Measurements from ENCODE around the gene MICB.
"Not testable (repeated sequence)": the region's sequence is repeated elsewhere in the genome, so short reads cannot be mapped to it uniquely, and the experiment has no call there.

The MICB gene

DNA sequence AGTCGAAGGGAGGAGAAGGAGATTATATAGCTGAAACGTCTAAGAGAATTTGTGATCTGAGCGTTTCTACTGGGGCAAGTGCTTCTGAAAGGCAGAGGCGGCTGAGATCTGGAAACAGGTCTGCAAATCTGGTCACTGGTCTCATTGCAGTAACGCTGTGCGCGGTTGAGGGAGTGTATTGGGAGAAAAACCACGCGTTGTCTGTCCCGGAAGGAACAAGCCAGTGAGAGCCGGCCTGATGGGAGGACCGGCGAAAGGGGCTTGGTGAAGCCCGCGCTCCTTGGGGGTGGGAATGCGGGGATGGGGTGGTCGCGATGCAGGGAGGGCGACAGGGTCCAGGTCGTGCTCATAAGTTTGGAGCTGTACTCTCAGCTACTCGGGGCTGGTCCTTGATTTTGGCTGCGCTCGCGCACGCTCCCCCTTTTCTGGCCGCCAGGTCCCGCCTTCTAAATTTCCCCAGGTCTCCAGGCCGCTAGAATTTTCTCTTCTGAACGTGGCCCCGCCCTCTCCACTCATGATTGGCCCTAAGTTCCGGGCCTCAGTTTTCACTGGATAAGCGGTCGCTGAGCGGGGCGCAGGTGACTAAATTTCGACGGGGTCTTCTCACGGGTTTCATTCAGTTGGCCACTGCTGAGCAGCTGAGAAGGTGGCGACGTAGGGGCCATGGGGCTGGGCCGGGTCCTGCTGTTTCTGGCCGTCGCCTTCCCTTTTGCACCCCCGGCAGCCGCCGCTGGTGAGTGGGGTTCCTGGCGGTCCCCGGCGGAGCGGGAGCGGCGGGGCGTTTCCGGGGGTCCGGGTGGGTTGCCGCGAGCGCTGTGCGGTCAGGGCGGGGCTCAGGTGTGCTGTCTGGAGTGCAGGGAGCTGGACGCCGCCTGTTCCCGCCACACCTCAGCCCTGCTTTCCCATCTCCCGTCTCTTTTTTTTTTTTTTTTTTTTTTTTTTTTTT lies at the start of gene MICB:
Gene MICB, plus strand, starts transcription at position 615 of the 946 bp plus-strand sequence. Its CDS starts 49 bp downstream, at position 664.
- DNase-seq = no peak

DNA sequence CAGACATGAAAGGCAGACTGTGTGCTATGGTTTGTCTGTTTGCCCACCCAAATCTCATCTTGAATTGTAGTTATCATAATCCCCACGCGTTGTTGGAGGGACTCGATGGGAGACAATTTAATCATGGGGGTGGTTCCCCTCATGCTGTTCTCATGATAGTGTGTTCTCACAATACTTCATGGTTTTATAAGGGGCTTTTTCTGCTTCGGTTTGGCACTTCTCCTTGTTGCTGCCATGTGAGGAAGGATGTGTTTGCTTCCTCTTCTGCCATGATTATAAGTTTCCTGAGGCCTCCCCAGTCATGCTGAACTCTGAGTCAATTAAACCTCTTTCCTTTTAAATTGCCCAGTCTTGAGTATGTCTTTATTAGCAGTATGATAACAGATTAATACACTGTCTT lies 47.2 kb upstream of the MICB start:
- no peak for DNase-seq

DNA sequence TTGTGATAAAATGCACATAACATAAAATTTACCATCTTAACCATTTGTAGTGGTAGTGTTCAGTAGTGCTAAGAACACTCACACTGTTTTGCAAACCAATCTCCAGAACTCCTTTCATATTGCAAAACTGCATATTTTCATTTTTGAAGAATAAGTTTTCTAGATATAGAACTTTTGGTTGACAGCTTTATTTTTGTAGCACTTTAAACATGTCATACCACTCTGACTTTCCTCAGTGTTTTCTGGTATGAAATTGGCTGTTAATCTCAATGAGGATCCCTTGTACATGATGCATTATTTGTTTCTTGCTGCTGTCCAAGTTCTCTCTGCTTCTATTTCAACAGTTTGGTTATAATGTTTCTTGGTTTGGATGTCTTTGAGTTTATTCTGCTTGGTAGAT lies 45.1 kb upstream of the MICB start:
- DNase-seq = no peak

DNA sequence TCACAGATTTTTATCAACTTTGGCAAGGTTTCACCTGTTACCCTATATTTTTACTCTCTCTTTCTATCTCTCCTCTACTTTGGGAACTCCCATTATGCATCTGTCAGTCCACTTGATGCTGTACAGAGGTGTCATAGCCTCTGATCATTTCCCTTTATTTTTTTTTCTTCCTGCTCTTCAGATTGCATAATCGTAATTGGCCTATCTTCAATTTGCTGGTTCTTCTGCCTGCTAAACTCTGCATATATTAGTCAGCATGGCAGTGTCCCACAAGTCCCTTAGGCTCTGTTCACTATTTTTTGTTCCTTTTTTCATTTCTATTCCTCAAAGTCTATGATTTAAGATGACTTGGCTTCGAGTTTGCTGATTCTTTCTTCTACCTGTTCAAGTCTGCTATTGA lies 44.7 kb upstream of the MICB start:
- DNase-seq = no peak

DNA sequence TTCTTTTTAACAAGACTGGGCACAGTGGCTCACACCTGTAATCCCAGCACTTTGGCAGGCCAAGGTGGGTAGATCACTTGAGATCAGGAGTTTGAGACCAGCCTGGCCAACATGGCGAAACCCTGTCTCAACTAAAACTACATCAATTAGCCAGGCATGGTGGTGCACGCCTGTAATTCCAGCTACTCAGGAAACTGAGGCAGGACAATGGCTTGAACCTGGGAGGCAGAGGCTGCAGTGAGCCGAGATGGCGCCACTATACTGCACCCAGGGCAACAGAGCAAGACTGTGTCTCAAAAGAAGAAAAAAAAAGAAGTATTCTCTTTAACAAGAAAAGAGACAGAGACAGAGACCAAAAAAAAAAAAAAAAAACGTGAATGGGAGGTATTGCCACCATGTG lies 38.1 kb upstream of the MICB start:
- not testable (repeated sequence) for DNase-seq

DNA sequence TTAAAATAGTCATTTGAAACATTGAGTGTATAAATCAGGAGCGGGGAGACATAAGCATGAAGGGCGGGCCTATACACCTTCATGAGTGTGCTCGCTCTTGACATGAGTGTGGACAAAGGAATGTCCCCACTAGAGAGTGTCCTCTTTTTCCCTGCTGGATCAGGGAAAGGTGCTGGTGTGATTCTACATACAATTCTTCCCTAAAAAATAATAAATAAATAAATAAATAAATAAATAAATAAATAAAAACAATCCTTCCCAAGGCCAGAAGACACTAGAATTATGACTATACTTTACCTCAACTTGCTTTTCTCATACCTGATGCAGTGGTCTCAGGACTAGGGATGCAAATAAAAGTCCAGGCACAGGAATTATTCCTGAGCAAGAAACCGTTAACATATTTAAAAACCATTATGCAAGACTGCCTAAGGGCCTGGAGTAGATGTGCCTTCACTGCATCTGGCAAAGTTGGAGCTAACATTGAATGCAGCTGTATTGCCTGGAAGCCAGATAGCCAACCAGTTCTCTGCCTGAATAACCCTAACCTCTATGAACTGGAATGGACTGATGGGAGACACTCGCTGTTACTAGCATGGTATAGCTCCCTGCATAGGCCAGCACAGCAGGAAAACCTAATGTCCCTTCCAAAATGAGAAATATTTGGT lies 37.5 kb upstream of the MICB start:
- no peak for DNase-seq

DNA sequence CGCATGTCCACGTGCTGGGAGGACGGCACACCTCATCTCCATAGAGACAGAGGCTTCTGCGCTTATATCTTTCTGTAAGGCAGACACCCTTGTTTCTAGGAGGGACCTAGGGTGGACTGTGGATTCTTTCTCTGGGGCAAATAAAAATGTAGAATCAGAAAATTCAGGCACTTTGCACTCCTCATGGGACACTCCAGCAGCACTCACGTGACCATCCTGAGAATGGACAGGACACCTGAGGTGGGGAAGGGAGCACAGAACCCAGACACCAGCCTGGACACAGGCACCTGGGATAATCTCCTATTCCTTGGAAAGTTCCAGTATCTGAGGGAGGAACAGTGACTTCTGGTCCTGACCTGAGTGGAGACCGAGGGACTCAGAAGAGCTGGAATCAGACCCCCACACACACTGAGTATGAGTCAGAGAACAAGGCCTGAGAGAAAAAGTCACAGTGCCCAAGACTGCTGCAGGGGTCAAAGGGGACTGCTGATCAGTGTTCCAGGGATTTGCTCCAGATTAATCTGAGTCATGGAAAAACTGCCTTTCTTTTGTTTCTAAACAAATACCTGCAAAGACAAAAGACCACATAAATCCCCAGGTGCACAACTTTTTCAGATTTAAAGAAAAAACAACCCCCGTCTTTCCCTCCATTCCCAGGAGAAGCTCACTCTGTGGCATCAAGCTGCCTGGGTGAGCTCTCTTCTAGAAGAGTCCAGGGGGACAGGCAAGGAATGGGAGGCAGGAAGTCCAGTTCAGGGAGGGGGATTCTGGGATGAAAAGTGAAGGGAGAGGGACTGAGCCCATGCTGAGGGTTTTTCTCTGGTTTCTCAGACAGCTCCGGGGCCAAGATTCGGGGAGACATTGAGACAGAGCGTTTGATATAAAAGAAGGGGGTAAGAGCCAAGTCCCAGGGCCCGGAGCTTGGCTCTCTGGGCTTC lies 35.6 kb upstream of the MICB start:
- DNase-seq = no peak

DNA sequence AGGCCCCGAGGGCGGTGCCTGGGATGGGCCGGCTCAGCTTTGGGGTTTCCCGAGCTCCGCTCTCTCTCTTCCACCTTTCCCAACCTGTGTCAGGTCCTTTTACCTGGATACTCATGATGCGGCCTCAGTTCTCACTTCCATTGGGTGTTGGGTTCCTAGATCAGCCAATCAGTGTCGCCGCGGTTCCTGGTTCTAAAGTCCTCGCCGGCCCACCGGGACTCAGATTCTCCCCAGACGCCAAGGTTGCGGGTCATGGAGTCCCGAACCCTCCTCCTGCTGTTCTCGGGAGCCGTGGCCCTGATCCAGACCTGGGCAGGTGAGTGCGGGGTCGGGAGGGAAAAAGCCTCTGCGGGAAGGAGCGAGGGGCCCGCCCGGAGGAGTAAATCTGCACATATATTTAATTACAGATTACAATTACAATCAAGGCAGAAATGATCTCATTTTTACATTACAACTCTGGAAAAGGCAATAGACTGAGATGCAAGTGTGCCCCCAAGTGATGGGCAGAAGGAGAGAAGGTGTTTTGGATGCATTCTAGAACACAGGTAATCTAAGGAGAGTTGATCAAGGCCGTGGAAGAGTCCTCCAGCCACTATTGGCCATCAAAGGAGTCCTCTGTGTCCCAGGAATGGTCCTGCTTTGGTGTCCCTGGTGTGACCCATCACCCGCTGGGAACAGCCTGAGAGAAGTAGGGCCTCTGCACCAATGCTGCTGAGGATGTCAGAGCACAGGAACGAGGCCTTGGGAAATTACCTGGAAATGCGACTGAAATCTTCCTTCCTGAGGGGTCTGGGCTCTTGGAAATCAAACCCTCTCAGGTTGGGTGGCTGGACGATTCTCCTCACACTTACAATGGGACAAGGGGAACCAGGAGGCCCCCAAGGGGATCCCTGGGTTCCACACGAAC lies 34.7 kb upstream of the MICB start:
- DNase-seq = no peak

DNA sequence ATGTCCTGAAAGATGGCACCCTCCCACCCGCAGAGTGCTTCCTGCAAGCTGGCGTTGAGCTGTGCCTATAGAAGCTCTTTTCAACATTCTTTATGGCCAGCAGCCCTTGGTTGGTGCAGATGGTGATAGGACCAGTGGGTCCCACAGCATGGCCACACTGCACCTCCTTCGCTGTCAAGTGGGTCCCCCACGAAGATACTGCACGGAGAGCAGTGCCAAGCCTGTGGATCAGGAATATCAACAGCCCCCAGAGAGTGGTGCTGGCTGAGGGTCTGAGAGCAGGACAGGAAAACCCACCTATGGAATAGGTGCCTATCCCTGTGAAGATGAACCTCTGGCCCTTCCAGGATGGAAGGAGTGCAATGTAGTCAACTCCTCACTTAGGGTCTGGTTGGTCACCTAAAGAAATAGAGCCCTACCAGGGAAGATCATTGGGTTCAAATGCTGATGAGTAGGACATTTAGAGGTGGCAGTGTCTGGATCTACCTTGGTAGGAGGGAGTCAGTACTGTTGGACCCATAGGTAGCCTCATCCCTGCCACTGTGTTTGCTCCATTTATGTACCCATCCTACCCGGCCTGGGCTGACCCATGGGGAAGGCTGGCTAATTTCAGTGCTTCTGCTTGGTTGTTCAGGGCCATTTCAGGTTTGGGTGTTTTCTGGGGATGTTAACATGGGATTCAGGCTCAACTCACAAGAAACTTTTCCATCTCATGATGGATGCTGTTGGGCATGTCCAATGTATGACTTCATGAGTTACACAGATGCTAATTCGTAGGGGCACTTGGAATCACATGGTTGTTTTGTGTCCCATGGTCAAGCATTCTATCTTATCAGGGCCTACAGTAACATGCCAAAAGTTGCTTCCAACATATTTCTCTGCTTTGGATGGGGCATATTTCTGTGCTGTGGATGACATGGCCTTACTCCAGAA lies 33.4 kb upstream of the MICB start:
- DNase-seq = no peak

DNA sequence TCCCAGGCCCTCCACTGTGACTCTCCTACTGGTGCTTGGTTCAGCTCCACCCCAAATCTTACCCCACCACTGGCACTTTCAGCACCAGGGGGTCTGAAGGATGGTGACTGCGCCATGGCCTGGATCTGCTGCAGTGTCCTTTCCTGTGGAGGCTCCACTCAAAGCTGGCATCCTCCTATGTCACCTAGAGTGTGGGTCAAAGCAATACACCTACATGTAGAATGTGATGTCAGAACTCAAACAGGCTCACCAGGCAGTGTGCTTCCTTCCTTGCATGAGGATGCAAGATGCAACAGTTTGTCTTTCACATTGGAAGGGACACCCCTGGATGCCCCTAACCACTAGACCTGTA lies 32.8 kb upstream of the MICB start:
- DNase-seq = no peak

DNA sequence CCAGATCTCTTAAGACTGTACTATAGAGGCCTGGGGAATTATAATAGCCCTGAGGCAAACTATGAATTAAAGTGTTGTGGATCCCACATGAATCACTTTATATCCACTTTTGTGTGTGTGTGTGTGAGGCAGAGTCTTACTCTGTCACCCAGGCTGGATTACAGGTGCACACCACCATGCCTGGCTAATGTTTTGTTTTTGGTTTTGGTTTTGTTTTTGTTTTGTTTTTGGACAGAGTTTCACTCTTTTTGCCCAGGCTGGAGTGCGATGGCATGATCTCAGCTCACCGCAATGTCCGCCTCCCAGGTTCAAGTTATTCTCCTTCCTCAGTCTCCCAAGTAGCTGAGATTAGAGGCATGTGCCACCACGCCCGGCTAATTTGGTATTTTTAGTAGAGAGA lies 32.2 kb upstream of the MICB start:
- no peak for DNase-seq

DNA sequence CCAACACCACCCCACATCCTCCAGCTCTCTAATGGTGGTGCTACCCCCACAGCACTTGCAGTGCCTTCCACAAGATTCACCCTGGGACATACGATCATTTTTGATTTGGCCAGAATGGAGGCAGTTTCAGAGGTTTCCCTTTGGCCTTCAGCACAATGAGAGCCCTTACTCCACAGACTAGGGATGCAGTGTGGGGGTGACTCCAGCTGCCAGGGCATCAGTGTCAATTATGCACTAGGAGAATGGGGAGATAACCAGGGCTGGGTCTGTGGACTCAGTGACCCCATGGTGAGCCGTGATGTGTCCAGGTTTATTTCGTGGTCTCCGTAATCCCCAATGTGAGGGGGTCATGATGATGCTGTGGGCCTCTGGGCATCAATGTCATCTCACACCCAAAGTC lies 31.5 kb upstream of the MICB start:
- DNase-seq = no peak

DNA sequence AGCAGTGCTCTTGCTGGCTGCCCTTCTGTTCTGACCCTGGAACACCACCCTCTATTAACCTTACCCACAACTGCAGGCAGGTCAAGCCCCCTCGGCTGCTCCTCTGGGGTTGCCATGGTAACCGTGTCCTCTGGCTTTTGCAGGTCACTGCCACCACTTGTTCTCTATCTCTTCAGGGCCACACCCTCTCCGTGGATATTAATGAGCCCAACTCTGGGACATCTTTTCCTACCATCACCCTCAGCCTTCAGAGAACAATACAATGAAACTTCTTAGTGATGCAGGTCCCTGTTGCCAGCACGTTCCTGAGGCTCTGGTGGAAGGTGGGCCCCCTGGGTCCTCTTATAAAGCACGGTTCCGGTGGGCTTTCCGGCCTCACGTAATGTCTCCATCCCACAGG lies 30.8 kb upstream of the MICB start:
- no peak for DNase-seq

DNA sequence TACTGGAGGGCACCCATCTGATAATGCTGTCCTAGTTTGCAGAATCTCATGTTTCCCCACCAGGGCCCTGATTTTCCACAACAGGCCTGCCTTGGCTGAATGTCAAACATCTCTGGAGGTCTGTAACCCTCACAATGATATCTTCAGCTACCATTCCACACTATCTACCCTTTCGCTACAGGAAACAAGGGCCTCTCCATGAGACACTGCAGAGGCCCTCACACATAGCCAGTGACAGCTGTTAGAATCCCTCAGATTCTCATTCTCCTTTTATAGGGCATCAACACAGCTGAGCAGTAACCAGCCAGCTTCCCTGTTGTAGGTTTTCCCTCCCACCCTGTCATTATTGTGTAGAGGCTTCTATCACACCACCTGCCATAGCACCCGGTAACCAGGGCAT lies 29.6 kb upstream of the MICB start:
- DNase-seq = no peak

DNA sequence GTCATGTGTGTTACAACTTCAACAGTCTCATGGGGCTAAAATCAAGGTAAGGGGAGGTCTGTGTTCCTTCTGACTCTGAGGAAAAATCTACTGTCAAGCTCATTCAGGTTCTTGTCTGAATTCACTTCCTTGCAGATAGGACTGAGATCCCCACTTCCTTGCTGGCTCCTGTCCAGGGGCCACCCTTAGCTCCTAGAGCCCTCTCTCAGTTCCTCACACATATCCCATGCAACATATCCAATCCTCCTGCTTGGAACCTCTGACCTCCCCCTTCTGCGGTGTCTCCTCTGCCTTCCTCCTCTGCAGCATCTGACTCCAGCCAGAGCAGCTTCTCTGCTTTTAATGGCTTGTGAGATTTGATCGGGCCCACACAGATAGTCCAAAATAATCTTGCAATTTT lies 27.1 kb upstream of the MICB start:
- no peak for DNase-seq

DNA sequence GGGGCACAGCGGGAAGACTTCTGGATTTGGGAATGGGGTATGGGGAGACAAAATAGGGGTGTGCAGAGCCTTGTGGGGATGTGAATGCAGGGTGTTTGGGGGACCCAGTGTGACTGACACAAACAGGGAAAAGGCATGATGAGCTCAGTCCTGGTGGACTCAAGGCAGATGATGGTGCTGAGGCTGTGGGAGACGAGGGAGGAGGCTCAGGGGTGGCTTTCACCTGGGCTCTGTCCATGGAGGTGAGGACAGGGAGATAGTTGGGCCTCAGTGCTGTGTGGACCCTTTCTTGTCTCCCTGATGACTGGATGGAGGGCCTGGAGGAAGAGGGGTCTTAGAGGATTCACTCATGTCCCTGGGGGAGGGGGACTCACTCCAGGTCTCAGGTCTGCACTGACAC lies 26.2 kb upstream of the MICB start:
- DNase-seq = no peak

DNA sequence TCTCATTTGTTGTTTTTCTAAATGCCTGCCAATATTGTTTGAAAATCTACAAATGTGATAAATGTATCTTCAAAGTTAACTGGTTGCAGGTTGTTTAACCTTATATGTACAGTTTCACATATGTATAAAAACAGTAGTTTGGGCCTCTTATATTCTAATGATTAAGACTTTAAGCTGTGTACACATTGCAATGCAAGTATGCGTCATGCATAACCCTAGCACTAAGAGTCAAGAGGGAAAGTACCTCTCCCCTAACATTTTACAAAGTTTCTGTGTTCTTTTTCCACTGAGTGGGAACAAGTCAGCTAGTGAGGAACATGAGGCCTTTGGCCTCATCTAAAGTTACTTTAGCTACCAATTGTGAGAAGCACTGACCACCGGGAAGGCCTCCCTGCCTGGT lies 25.7 kb upstream of the MICB start:
- no peak for DNase-seq

DNA sequence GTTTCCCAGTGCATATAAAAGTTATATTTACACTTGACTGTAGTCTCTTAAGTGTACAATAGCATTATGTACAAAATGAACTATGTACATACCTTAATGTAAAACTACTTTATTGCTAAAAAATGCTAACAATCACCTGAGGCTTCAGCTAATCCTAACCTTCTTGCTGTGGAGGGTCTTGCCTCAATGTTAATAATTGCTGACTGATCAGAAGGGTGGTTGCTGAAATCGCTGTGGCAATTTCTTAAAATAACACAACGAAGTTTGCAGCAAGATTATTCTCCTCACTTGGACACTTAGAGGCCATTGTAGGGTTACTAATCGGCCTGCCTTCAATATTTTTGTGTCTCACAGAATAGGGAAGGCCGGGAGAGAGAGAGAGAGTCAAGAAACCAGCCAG lies 24.7 kb upstream of the MICB start:
- no peak for DNase-seq

DNA sequence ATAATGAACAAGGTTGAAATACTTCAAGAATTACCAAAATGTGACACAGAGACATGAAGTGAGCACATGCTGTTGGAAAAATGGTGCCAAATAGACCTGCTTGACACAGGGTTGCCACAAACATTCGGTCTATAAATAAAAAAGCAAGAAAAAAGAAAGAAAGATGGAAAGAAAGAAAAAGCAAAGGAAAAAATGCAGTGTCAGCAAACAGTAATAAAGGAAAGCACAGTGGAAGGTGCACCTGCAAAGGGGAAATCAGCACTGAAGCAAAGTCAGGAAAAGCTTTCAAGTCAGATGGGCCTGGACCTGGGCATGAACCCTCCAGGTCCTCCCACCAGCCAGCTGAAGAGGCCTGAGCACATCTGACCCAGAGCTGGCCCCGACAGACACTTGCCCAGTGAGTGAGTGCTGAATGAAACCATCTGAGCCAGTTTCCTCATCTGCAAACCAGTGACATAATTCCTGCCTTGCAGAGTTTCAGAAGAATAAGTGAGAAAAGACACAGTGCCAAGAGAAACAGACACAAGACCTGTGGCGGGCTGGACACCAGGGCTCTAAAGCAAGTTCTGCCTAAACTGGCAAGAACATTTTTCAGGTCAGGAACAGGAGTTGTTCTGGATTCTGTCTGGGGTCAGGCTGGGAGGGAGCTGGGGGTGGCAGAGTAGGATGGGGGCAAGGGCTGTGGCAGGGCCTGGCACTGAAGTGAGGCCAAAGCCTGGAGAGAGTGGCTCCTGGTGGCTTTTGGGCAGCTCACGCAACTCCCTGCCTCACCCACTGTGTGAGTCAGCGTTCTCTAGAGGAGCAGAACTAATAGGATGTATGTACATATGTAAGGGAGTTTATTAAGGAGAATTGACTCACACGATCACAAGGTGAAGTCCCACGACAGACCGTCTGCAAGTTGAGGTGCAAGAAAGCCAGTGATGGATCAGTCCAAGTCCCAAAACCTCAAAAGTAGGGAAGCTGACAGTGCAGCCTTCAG lies 23.9 kb upstream of the MICB start:
- no peak for DNase-seq

DNA sequence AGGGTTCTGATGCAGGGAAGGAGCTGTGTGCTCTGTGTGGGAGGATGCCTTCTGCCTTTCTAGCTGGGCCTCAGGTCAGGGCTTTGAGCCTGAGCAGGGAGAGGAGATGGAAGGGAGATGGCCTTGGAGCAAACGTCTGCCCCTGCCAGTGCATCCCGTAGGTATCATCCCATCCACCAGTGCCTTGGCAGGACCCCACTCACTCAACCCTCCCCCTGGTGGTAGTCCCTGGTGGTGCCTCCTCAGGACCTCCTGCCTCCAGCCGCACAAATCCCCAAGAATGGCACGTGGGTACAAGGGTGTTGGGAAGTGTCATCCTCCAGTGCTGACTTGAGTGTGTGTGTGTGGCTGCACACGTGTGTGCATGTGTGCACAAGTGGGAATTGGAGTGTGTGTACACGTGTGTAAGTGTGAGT lies 23.1 kb upstream of the MICB start:
- DNase-seq = no peak

Measured in SHP77 treated with DMSO at 0.1 percent for 48 hours (cell line).